ENCODE data around the gene ABCA13. TPM values are rescaled to one million over a fixed set of nuclear protein-coding genes. Genes with fewer than 3 reads are reported as not detected.

The ABCA13 gene
- total RNA-seq, 3 donors from 2014 or later (not counting 1 experiment from before 2014, with no cell fraction given), result 0.05 to 0.09 TPM; not detected in 1

- Histone ChIP-seq H3K36me3 (ENCODE audit: control insufficient read depth, insufficient read depth, low read length) (no peaks in the 10 kb centered on the region), H3K27ac (ENCODE audit: low read length) (no peak overlapping the region), H3K4me3 (ENCODE audit: low read length) (no peak overlapping the region), H3K27me3 (ENCODE audit: control insufficient read depth, insufficient read depth, low read length) (no peaks in the 10 kb centered on the region), H3K4me1 (ENCODE audit: control insufficient read depth, insufficient read depth, low read length) (no peaks in the 10 kb centered on the region), H3K9me3 (ENCODE audit: control insufficient read depth, insufficient read depth, low read length) (no peaks in the 10 kb centered on the region)
- H3K27me3 Mint-ChIP-seq (ENCODE audit: low read depth in 2 of 2), result peaks cover 6 to 16% of the 10 kb centered on the region in 2 donors
- H3K27ac Mint-ChIP-seq, result no peak overlapping the region
- WGBS (ENCODE audit: insufficient coverage), result 25% methylated on average over 3 of the region's 5 CpGs
- H3K4me3 Mint-ChIP-seq, result no peak overlapping the region
- no peaks in the 10 kb centered on the region for H3K4me1 Mint-ChIP-seq
- DNase-seq, result no peak
- intact Hi-C loops (cut with micrococcal nuclease), result no loop called here
- no peaks in the 10 kb centered on the region for H3K9me3 Mint-ChIP-seq
- ATAC-seq, result no peak
- no peak for TF ChIP-seq CTCF (IDR thresholded peaks at IDR 0.05)
- no peaks in the 10 kb centered on the region for H3K36me3 Mint-ChIP-seq
Measured at GRCh38 chr7:48244864-48245271, 73.6 kb downstream of the ABCA13 start.

GRCh38 chr7:48245751-48246472, 74.7 kb downstream of the ABCA13 start:
- ATAC-seq, result no peak

GRCh38 chr7:48249166-48249565, 77.9 kb downstream of the ABCA13 start:
- no peak overlapping the region for H3K4me3 Mint-ChIP-seq
- Histone ChIP-seq H3K27ac (ENCODE audit: low read length) (no peak overlapping the region), H3K4me3 (ENCODE audit: low read length) (no peak overlapping the region), H3K4me1 (ENCODE audit: control insufficient read depth, insufficient read depth, low read length) (no peaks in the 10 kb centered on the region), H3K36me3 (ENCODE audit: control insufficient read depth, insufficient read depth, low read length) (no peaks in the 10 kb centered on the region), H3K9me3 (ENCODE audit: control insufficient read depth, insufficient read depth, low read length) (no peaks in the 10 kb centered on the region), H3K27me3 (ENCODE audit: control insufficient read depth, insufficient read depth, low read length) (no peaks in the 10 kb centered on the region)
- H3K4me1 Mint-ChIP-seq, result no peaks in the 10 kb centered on the region
- H3K27me3 Mint-ChIP-seq (ENCODE audit: low read depth in 2 of 2), result peaks cover 1 to 4% of the 10 kb centered on the region in 2 donors
- H3K27ac Mint-ChIP-seq, result no peak overlapping the region
- no peak for ATAC-seq
- intact Hi-C loops (cut with micrococcal nuclease), result no loop called here
- H3K36me3 Mint-ChIP-seq, result no peaks in the 10 kb centered on the region
- no peak for TF ChIP-seq CTCF (IDR thresholded peaks at IDR 0.05)
- no peak for DNase-seq
- 100% methylated on average over 2 of the region's 2 CpGs for WGBS (ENCODE audit: insufficient coverage)
- H3K9me3 Mint-ChIP-seq, result no peaks in the 10 kb centered on the region

More at GRCh38 chr7:48245751-48246472, 74.7 kb downstream of the ABCA13 start:
- no peaks in the 10 kb centered on the region for H3K36me3 ChIP-seq (ENCODE audit: control insufficient read depth, insufficient read depth, low read length)
- Mint-ChIP-seq H3K36me3 (no peaks in the 10 kb centered on the region), H3K9me3 (no peaks in the 10 kb centered on the region), H3K27ac (no peak overlapping the region), H3K4me3 (no peak overlapping the region), H3K27me3 (ENCODE audit: low read depth in 2 of 2) (peaks cover 6 to 12% of the 10 kb centered on the region in 2 donors), H3K4me1 (no peaks in the 10 kb centered on the region)
- DNase-seq, result no peak
- no peaks in the 10 kb centered on the region for H3K9me3 ChIP-seq (ENCODE audit: control insufficient read depth, insufficient read depth, low read length)
- H3K4me3 ChIP-seq (ENCODE audit: low read length), result no peak overlapping the region
- no peaks in the 10 kb centered on the region for H3K4me1 ChIP-seq (ENCODE audit: control insufficient read depth, insufficient read depth, low read length)
- no peak overlapping the region for H3K27ac ChIP-seq (ENCODE audit: low read length)
- H3K27me3 ChIP-seq (ENCODE audit: control insufficient read depth, insufficient read depth, low read length), result no peaks in the 10 kb centered on the region
- intact Hi-C loops (cut with micrococcal nuclease), result no loop called here
- WGBS (ENCODE audit: insufficient coverage), result 36% methylated on average over 6 of the region's 9 CpGs
- no peak for TF ChIP-seq CTCF (IDR thresholded peaks at IDR 0.05)

All from natural killer cell (primary cell).